IMR-90 (cell line): ENCODE results near the gene HIF1A. TPM values are rescaled to one million over a fixed set of nuclear protein-coding genes. Genes with fewer than 3 reads are reported as not detected.

Source experiments
- ATAC-seq: fragments of 200-7000 bp; cut with Tn5 transposase; 2 replicates; pipeline ENCODE4 v1.9.1; 2020; ENCODE audit warnings: low read depth, mild to moderate bottlenecking, moderate library complexity
- BruUV-seq: library from RNA; stranded (reverse); fragments of 400-500 nt; replicated peaks from 2 replicates; lab custom pipeline; 2021; lab: Mats Ljungman, UMichigan
- CTCF ChIA-PET: fragments of 300-600 bp; formaldehyde crosslinking; extraction: SDS; loops from one replicate; lab custom pipeline; 2021; ENCODE audit warnings: antibody characterized with exemption; lab: Yijun Ruan, JAX
- POLR2A ChIA-PET: fragments of 300-600 bp; sonication (Branson Sonifier 250); formaldehyde crosslinking; loops from one replicate; lab custom pipeline; 2022; ENCODE audit warnings: antibody characterized with exemption; ENCODE audit not compliant: unreplicated experiment; lab: Charles Lee
- DNase-seq: peaks from one replicate; pipeline ENCODE4 v3.0.0; 2013
- H2AFZ ChIP-seq: replicated peaks from 2 replicates; pipeline ENCODE3; 2013; ENCODE audit warnings: low read length, mild to moderate bottlenecking; ENCODE audit not compliant: poor library complexity
- H2AK5ac ChIP-seq: 2 replicates; pipeline ENCODE4 v1.6.1; 2013; ENCODE audit warnings: low read depth, low read length, inconsistent platforms
- H2AK9ac ChIP-seq: replicated peaks from 2 replicates; pipeline ENCODE3; 2013; ENCODE audit warnings: mild to moderate bottlenecking, low read depth, low read length, moderate library complexity; ENCODE audit not compliant: poor library complexity
- H2BK120ac ChIP-seq: 2 replicates; pipeline ENCODE4 v1.6.1; 2013; ENCODE audit warnings: low read depth, low read length, inconsistent platforms
- H2BK15ac ChIP-seq: 3 replicates; pipeline ENCODE4 v1.6.1; 2013; ENCODE audit warnings: low read depth, low read length, inconsistent platforms
- H2BK20ac ChIP-seq: 2 replicates; pipeline ENCODE4 v1.6.1; 2013; ENCODE audit warnings: low read depth, mild to moderate bottlenecking, inconsistent platforms, low read length, moderate library complexity
- H2BK5ac ChIP-seq: 2 replicates; pipeline ENCODE4 v1.6.1; 2013; ENCODE audit warnings: mild to moderate bottlenecking, low read depth, low read length, inconsistent platforms; ENCODE audit not compliant: poor library complexity, severe bottlenecking
- H3K14ac ChIP-seq: replicated peaks from 2 replicates; pipeline ENCODE4 v1.6.1; 2013; ENCODE audit warnings: low read depth, low read length, inconsistent platforms
- H3K18ac ChIP-seq: 2 replicates; pipeline ENCODE4 v1.6.1; 2013; ENCODE audit warnings: low read depth, low read length, control low read depth
- H3K23ac ChIP-seq: 2 replicates; pipeline ENCODE4 v1.6.1; 2013; ENCODE audit warnings: low read depth, low read length, inconsistent platforms
- H3K27ac ChIP-seq: 2 replicates; pipeline ENCODE4 v1.5.1; 2013; ENCODE audit warnings: mild to moderate bottlenecking, control low read depth, low read length; ENCODE audit not compliant: insufficient read depth
- H3K27me3 ChIP-seq: 2 replicates; pipeline ENCODE4 v1.6.1; 2013; ENCODE audit warnings: low read length; ENCODE audit not compliant: control insufficient read depth, insufficient read depth
- H3K36me3 ChIP-seq: 2 replicates; pipeline ENCODE4 v1.6.1; 2013; ENCODE audit warnings: low read length, mixed read lengths; ENCODE audit not compliant: control insufficient read depth, insufficient read depth
- H3K4ac ChIP-seq: 2 replicates; pipeline ENCODE4 v1.6.1; 2013; ENCODE audit warnings: low read depth, low read length, inconsistent platforms
- H3K4me1 ChIP-seq: 2 replicates; pipeline ENCODE4 v1.6.1; 2013; ENCODE audit warnings: low read length, mixed read lengths; ENCODE audit not compliant: control insufficient read depth, insufficient read depth
- H3K4me2 ChIP-seq: 2 replicates; pipeline ENCODE4 v1.6.1; 2013; ENCODE audit warnings: low read depth, mild to moderate bottlenecking, control low read depth, low read length, moderate library complexity
- H3K4me3 ChIP-seq: 2 replicates; pipeline ENCODE4 v1.5.1; 2013; ENCODE audit warnings: low read depth, mild to moderate bottlenecking, control low read depth, low read length, moderate library complexity; ENCODE audit not compliant: insufficient read depth
- H3K56ac ChIP-seq: 2 replicates; pipeline ENCODE4 v1.6.1; 2013; ENCODE audit warnings: low read length, inconsistent platforms; ENCODE audit not compliant: insufficient read depth; ENCODE audit errors: extremely low read depth
- H3K79me1 ChIP-seq, 2 experiments: 2 replicates each; pipeline ENCODE4 v1.6.1; 2013; ENCODE audit warnings: low read length in 2 of 2, inconsistent platforms in 1 of 2, low read depth in 1 of 2
- H3K9ac ChIP-seq: 2 replicates; pipeline ENCODE4 v1.6.1; 2013; ENCODE audit warnings: low read depth, low read length, control low read depth
- H3K9me1 ChIP-seq: 2 replicates; pipeline ENCODE4 v1.6.1; 2013; ENCODE audit warnings: low read length, inconsistent platforms; ENCODE audit not compliant: insufficient read depth
- H3K9me3 ChIP-seq: 2 replicates; pipeline ENCODE4 v1.6.1; 2013; ENCODE audit warnings: low read length; ENCODE audit not compliant: control insufficient read depth, insufficient read depth
- H4K20me1 ChIP-seq: 2 replicates; pipeline ENCODE4 v1.6.1; 2013; ENCODE audit warnings: low read length, inconsistent platforms; ENCODE audit not compliant: insufficient read depth
- H4K5ac ChIP-seq: 2 replicates; pipeline ENCODE4 v1.6.1; 2013; ENCODE audit warnings: mild to moderate bottlenecking, low read depth, low read length, control low read depth
- H4K8ac ChIP-seq, 2 experiments: 2 replicates each; pipeline ENCODE4 v1.6.1; 2013; ENCODE audit warnings: low read depth in 2 of 2, low read length in 2 of 2, control low read depth in 1 of 2, inconsistent platforms in 1 of 2
- H4K91ac ChIP-seq: 2 replicates; pipeline ENCODE4 v1.6.1; 2013; ENCODE audit warnings: low read depth, low read length, inconsistent platforms; ENCODE audit not compliant: insufficient read depth
- BHLHE40 ChIP-seq: fragments of 150-350 bp; IDR thresholded peaks from 2 replicates; pipeline ENCODE4 v1.6.1; 2016; ENCODE audit warnings: mild to moderate bottlenecking, low read depth, low read length
- CEBPB ChIP-seq: IDR thresholded peaks from 2 replicates; pipeline ENCODE4 v1.6.1; 2012; ENCODE audit warnings: low read depth, low read length, improper control_type of control experiment
- CHD1 ChIP-seq: IDR thresholded peaks from 2 replicates; pipeline ENCODE4 v1.6.1; 2012; ENCODE audit warnings: low read depth, low read length, improper control_type of control experiment
- FOS ChIP-seq: fragments of 150-350 bp; IDR thresholded peaks from 2 replicates; pipeline ENCODE4 v1.6.1; 2016; ENCODE audit warnings: low read depth, low read length
- MAFK ChIP-seq: IDR thresholded peaks from 2 replicates; pipeline ENCODE4 v1.6.1; 2012; ENCODE audit warnings: low read depth, low read length, improper control_type of control experiment
- MXI1 ChIP-seq: IDR thresholded peaks from 2 replicates; pipeline ENCODE4 v1.6.1; 2012; ENCODE audit warnings: low read depth, mild to moderate bottlenecking, low read length, moderate library complexity, borderline replicate concordance
- POLR2A ChIP-seq: IDR thresholded peaks from 2 replicates; pipeline ENCODE4 v1.6.1; 2012; ENCODE audit warnings: mild to moderate bottlenecking, low read depth, low read length
- RAD21 ChIP-seq: IDR thresholded peaks from 2 replicates; pipeline ENCODE4 v1.6.1; 2012; ENCODE audit warnings: low read length, improper control_type of control experiment
- RCOR1 ChIP-seq: IDR thresholded peaks from 2 replicates; pipeline ENCODE4 v1.6.1; 2012; ENCODE audit warnings: mild to moderate bottlenecking, low read length, improper control_type of control experiment; ENCODE audit not compliant: insufficient replicate concordance
- SMC3 ChIP-seq: fragments of 150-350 bp; IDR thresholded peaks from 2 replicates; pipeline ENCODE4 v1.6.1; 2016; ENCODE audit warnings: low read depth, mild to moderate bottlenecking, antibody characterized with exemption, low read length, moderate library complexity
- WGBS, 2 experiments: methylation state at CpG; one replicate each; pipeline versions ENCODE4 v1.1.5 to v1.1.7; 2013; ENCODE audit warnings: missing lambda C conversion rate in 2 of 2; ENCODE audit not compliant: insufficient read length in 1 of 2; ENCODE audit errors: extremely low coverage in 2 of 2; 5-methylcytosine and 5-hydroxymethylcytosine counted together
- dilution Hi-C: fragments of 300-500 bp; cut with HindIII; formaldehyde crosslinking; loops from one replicate; pipeline ENCODE4 v1.14.3; 2018; ENCODE audit warnings: low sequenced_read_pairs; ENCODE audit not compliant: unreplicated experiment
- in situ Hi-C: fragments of 300-500 bp; cut with MboI; formaldehyde crosslinking; loops from 3 replicates; pipeline ENCODE4 v1.14.3; 2019; ENCODE audit warnings: low sequenced_read_pairs, inconsistent platforms, mixed read lengths
- intact Hi-C: fragments of 100-400 bp; cut with micrococcal nuclease; formaldehyde crosslinking; loops from 2 replicates; pipeline ENCODE4 v1.10.0; 2022
- polyA plus RNA-seq, 3 experiments: library from polyadenylated mRNA; depleted of rRNA; stranded (reverse); fragments of >200 nt; gene quantifications; 2 replicates each; pipeline ENCODE4 v1.2.3, GENCODE V29; 2012; ENCODE audit warnings: low replicate concordance in 1 of 3
- total RNA-seq: library from RNA; depleted of rRNA; stranded (reverse); fragments of >200 nt; gene quantifications from 2 replicates; pipeline ENCODE4 v1.2.3, GENCODE V29; 2012
- TF ChIP-seq, protein P1 (sequence below): fragments of 150-350 bp; IDR thresholded peaks from 2 replicates; pipeline ENCODE4 v1.6.1; 2016; ENCODE audit warnings: low read depth, mild to moderate bottlenecking, low read length, moderate library complexity, borderline replicate concordance
- TF ChIP-seq, protein P2 (sequence below): fragments of 150-350 bp; IDR thresholded peaks from 2 replicates; pipeline ENCODE4 v1.6.1; 2017; ENCODE audit warnings: mild to moderate bottlenecking, antibody characterized with exemption, low read length, low read depth

HIF1A gene
- total and polyA plus RNA-seq, 2 of the 4 experiments (the other 2 are of a cell fraction): 128 to 301 TPM

GRCh38 chr14:61797309-61797708, 102.0 kb downstream of the HIF1A start:
- Histone ChIP-seq H4K5ac (no peak overlapping the region), H2BK20ac (no peak overlapping the region), H2AFZ (no peak overlapping the region), H3K79me1 (no peaks in the 10 kb centered on the region; a peak in 1 of 4 replicates), H3K36me3 (peaks cover 10% of the 10 kb centered on the region), H3K4me2 (no peak overlapping the region), H3K4me1 (no peaks in the 10 kb centered on the region), H2BK120ac (no peak overlapping the region), H3K9me1 (no peaks in the 10 kb centered on the region), H2AK9ac (no peak overlapping the region), H4K8ac (no peak overlapping the region), H3K27me3 (no peaks in the 10 kb centered on the region), H3K4ac (no peak overlapping the region), H3K4me3 (no peak overlapping the region), H3K9ac (no peak overlapping the region), H3K9me3 (no peaks in the 10 kb centered on the region), H3K23ac (no peak overlapping the region), H3K56ac (no peak overlapping the region), H3K18ac (no peak overlapping the region), H4K20me1 (no peaks in the 10 kb centered on the region), H2AK5ac (no peak overlapping the region), H3K14ac (no peak overlapping the region), H3K27ac (no peak overlapping the region), H4K91ac (no peak overlapping the region), H2BK5ac (no peak overlapping the region), H2BK15ac (no peak overlapping the region)
- TF ChIP-seq RAD21: no peak
- no peak for TF ChIP-seq CEBPB
- TF ChIP-seq FOS: no peak
- TF ChIP-seq MAFK: no peak
- TF ChIP-seq, protein P1, sequence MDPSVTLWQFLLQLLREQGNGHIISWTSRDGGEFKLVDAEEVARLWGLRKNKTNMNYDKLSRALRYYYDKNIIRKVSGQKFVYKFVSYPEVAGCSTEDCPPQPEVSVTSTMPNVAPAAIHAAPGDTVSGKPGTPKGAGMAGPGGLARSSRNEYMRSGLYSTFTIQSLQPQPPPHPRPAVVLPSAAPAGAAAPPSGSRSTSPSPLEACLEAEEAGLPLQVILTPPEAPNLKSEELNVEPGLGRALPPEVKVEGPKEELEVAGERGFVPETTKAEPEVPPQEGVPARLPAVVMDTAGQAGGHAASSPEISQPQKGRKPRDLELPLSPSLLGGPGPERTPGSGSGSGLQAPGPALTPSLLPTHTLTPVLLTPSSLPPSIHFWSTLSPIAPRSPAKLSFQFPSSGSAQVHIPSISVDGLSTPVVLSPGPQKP: no peak
- no peak for TF ChIP-seq BHLHE40
- no peak for TF ChIP-seq MXI1
- no peak for TF ChIP-seq CHD1
- TF ChIP-seq RCOR1: no peak
- no peak for TF ChIP-seq SMC3
- TF ChIP-seq, protein P2, sequence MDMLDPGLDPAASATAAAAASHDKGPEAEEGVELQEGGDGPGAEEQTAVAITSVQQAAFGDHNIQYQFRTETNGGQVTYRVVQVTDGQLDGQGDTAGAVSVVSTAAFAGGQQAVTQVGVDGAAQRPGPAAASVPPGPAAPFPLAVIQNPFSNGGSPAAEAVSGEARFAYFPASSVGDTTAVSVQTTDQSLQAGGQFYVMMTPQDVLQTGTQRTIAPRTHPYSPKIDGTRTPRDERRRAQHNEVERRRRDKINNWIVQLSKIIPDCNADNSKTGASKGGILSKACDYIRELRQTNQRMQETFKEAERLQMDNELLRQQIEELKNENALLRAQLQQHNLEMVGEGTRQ: no peak
- no peak for TF ChIP-seq POLR2A
- BruUV-seq: no TSS peak
- DNase-seq (no peak), ATAC-seq (no peak)
- dilution Hi-C loops: no loop called here
- WGBS, 2 experiments: no CpG with 5 or more reads among the region's 5 CpGs
- ChIA-PET POLR2A (no interaction called here), CTCF (interaction anchor here (0.9 to 1.0 kb wide), 2 partner anchors 41 to 168 kb away, joined by 3 read pairs; no protein-coding TSS in a partner anchor)
- intact Hi-C loops: no loop called here
- in situ Hi-C loops: no loop called here
